Amniotic epithelial cell (primary cell): ENCODE results near the gene PLA2G4A.

Experiments
- DNase-seq: peaks from one replicate; pipeline ENCODE4 v3.0.0-alpha.2; 2010; ENCODE audit warnings: low read depth

Gene PLA2G4A

DNA sequence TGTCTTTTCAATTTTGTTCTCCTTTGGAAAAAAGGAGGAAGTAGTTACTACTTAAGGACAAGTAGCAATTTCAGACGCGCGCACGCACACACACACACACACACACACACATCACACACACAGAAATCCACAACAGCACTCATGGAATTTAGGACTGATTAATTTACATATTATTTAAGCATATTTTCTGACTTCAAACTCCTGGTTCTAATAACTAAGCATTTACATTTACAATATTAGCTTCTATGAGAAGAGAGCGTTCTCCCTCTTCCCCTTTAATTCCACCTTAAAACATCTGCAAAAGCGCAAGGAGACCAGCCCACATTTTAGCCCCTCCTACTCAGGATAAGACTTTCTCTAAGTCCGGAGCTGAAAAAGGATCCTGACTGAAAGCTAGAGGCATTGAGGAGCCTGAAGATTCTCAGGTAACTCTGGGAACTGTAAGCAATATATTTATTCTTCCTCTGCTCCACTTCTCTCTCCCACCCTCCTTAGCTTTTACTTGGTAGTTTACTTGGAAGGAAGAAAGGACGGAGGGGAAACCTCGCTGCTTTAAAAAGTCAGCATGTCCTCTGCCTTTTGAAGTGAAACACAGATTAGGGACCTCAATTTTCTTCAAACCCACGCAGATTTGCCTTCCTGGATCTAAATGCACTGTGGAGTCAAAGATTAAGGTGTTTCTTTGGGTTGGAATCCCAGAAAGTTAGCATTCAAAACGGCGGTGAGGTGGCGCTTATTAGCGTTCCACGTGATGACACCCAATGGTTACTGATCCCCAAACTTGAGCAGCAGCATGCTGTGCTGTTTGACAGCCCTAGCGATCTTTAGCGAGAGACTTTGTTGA lies at the start of gene PLA2G4A:
Gene PLA2G4A (plus strand): TSS at position 339 of the 844 bp plus-strand sequence. CDS start 25,406 bp downstream, outside the sequence.
- peak; percentile 89 for DNase-seq

GRCh38 chr1:186780076-186780475 lies 48.7 kb upstream of the PLA2G4A start:
- DNase-seq = no peak

- DNase-seq = no peak
Observed at GRCh38 chr1:186781730-186782129, 47.0 kb upstream of the PLA2G4A start.

DNA sequence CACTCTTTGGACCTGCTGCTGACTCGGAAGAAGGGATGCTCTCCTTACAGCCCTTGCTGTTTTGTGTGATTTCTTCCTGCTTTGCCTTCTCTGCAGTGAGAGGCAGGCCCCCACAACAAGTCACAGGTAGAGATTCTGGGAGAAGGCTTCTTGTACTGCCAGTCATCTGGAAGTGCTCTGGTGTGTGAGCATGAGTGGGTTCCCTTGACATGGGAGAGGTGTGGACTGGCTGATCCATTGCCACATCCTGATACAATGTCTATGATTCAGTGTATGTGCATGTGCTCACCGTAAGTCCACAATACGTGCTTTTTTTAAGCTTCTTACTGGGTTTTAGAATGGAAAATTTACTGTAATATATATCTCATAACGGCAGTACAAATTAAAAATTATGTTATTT lies 46.0 kb upstream of the PLA2G4A start:
- peak; percentile 73 for DNase-seq

DNA sequence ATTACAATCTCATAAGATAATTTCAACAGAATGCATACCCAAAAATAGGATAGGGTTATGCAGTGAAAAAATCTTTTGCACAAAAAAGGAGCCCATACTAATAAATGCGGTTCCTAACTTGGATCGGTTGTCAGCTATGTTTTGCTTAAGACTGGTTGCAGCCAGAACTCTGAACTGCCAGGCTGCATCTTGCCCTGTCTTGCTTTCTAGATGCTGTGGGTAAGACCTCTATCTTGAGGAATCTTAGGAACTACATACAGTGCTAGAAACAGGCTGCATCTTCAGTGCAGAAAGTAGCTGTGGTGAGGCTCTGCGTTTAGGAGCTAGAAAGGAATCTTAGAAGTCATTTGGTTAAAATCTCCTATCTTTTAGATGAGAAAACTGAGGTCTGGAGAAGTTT lies 45.6 kb upstream of the PLA2G4A start:
- DNase-seq = peak; percentile 30

DNA sequence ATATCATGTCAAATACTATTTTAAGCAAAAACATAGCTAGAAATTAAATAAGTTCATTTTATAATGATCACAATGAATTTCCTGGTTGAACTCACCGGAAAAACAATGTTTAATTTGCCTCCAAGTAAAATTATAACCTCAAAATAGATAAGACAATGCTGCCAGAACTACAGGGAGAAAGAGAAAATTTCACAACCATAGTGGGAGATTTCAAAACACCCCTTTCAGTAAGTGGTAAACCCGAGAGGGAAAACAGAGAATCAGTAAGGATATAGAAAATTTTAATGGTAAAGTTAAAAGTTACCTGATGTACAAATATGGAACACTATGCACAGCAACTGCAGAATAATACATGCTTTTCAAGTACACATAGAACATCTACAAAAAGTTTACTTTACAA lies 43.2 kb upstream of the PLA2G4A start:
- DNase-seq = peak; percentile 89

- DNase-seq = peak; percentile 24
Observed at GRCh38 chr1:186790101-186790500, 38.6 kb upstream of the PLA2G4A start.

DNA sequence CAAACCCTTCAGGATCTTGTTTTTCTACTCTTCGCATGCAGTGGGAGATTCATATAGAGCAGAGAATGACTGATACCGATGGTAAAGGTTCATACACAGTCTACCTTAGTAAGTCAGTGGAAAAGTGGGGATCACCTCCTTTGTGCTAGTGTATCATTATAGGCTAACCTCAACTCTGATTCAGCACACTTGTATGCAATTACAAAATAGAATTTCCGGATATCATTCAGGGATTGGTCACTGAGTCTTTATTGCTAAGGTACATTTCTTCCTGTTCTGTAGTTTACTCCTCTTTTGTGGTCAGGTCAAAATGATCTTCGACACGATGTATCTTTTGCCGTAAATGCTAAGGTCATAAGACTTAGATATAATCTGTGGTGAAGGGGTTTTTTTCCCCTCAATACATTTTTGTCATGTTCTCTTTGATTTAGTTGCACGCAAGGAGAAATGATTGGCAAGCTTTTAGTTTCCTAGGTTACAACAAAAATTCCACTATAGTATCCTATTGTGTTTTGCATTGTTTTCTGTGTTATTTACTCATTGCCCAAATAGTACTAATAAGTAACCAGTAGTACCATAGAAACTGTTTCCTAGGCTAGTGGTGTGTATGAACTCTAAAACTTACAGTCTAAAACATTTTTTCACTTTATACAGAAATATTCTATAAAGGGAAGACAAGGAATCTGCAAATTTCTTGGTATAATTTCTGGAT lies 35.7 kb upstream of the PLA2G4A start:
- peak; percentile 86 for DNase-seq

- peak; percentile 35 for DNase-seq
Observed at GRCh38 chr1:186793582-186793927, 35.2 kb upstream of the PLA2G4A start.

GRCh38 chr1:186798960-186799688 lies 29.6 kb upstream of the PLA2G4A start:
- no peak for DNase-seq

DNA sequence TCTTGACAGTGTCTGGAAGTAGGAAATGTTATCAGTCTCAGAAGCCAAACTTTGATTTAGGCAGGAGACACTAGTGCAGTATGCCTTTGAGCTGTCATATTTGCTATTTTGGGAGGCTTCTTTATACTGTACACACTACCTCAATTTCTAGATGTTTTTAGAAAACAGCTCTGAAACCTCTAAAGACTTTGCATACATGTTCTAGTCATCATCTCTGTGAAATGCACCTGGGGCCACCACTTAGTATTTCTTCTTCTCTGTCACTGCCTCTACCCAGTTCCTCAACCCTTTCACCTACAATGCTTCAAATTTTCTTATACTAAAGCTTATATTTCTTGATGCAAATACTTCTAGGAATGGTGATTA lies 29.1 kb upstream of the PLA2G4A start:
- no peak for DNase-seq

- peak; percentile 82 for DNase-seq
Observed at GRCh38 chr1:186802388-186802787, 26.4 kb upstream of the PLA2G4A start.

- no peak for DNase-seq
Observed at GRCh38 chr1:186804679-186805078, 24.1 kb upstream of the PLA2G4A start.

- DNase-seq = peak; percentile 66
Observed at GRCh38 chr1:186806477-186806876, 22.3 kb upstream of the PLA2G4A start.

GRCh38 chr1:186807163-186807562 lies 21.6 kb upstream of the PLA2G4A start:
- no peak for DNase-seq

DNA sequence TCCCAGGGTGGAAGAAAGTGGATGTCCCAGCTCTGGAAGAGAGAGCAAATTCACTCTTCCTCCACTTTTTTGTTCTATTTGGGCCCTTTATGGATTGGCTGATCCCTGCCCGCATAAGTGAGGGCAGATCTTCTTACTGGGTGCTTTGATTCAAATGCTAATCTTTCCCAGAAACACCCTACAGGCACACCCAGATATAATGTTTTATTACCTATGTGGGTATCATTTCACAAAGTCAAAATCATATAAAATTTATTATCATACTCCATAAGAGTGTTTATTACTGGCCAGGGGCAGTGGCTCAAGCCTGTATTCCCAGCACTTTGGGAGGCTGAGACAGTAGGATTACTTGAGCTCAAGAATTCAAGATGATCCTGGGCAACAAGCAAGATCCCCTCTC lies 16.9 kb upstream of the PLA2G4A start:
- no peak for DNase-seq

- DNase-seq = peak; percentile 79
Observed at GRCh38 chr1:186812570-186812969, 16.2 kb upstream of the PLA2G4A start.

- DNase-seq = no peak
Observed at GRCh38 chr1:186813420-186813819, 15.3 kb upstream of the PLA2G4A start.

- DNase-seq = peak; percentile 78
Observed at GRCh38 chr1:186819126-186819525, 9.6 kb upstream of the PLA2G4A start.

- no peak for DNase-seq
Observed at GRCh38 chr1:186819563-186819962, 9.2 kb upstream of the PLA2G4A start.

DNA sequence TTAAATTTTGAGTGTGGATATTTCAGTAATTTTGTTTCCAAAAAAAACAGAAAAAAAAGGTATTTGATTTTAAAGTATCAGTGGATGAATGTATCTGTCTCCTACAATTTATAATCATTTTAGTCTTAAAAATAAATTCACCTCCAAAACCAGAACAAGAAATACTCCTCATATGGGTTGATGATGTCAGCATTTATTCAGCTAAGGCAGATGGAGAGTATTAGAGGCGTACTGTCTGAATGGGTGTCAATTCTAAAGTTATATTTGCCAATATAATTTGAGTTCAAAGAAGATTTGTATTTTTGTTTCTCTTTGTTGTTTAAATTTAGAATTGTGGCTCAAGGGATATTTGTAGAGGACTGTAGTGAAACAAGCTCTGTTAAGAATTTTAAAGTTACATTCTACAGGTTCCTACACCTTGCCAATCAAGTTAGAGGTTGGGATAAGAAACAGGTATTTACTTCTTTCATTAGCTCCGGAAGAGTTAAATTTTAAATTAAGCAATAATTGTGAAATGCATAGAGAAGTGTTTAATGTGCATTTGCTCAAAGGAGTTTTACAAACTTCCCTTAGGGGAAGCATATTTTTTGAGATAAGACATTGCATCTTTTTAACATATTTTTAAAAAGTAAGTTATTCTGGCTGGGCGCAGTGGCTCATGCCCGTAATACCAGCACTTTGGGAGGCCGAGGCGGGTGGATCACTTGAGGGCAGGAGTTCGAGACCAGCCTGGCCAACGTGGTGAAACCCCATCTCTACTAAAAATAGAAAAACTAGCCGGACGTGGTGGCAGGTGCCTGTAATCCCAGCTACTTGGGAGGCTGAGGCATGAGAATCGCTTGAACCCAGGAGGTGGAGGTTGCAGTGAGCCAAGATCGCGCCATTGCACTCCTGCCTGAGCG lies 1.2 kb downstream of the PLA2G4A start:
- DNase-seq = no peak

DNA sequence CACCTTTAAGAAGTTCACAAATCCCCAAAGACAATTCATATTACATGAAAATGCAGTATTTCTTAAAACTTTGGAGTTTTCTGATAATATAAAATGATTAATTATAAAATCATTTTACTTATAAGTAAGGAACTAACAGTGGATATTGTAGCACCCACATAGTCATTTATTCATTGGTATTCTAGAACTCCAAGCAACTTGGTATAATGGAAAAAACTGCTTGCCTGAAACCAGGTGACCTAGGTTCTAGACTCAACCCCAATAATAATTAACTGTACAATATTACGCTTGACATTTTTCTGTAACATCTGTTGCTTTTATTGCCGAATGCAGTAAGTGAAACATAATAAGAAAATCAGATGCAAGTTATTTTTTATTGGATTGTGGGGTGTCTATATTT lies 2.4 kb downstream of the PLA2G4A start:
- no peak for DNase-seq
